Panc1 (cell line): ENCODE results near the gene MEGF11. TPM values are rescaled to one million over a fixed set of nuclear protein-coding genes. Genes with fewer than 3 reads are reported as not detected.

Source experiments
- ATAC-seq: fragments of 200-7000 bp; cut with Tn5 transposase; 2 replicates; pipeline ENCODE4 v1.9.1; 2020; ENCODE audit warnings: mild to moderate bottlenecking, moderate library complexity
- BruUV-seq: library from RNA; stranded (reverse); fragments of 400-500 nt; replicated peaks from 2 replicates; lab custom pipeline; 2021; lab: Mats Ljungman, UMichigan
- CTCF ChIA-PET: fragments of 300-600 bp; sonication (Branson Sonifier 250); formaldehyde crosslinking; loops from one replicate; lab custom pipeline; 2022; ENCODE audit warnings: antibody characterized with exemption; lab: Charles Lee
- POLR2A ChIA-PET: fragments of 300-600 bp; sonication (Branson Sonifier 250); formaldehyde crosslinking; loops from one replicate; lab custom pipeline; 2022; ENCODE audit warnings: antibody characterized with exemption; lab: Charles Lee
- DNase-seq: peaks from one replicate; pipeline ENCODE4 v3.0.0-alpha.2; 2010; ENCODE audit warnings: low read depth, low spot score
- H3K27ac ChIP-seq: 2 replicates; pipeline ENCODE4 v1.5.1; 2011; ENCODE audit warnings: mild to moderate bottlenecking, low read length, inconsistent platforms
- H3K27me3 ChIP-seq: fragments of 200-500 bp; sonication (Bioruptor generic); 2 replicates; pipeline ENCODE4 v1.6.0; 2014; ENCODE audit warnings: low read length, inconsistent platforms; ENCODE audit not compliant: control insufficient read depth, insufficient read depth
- H3K36me3 ChIP-seq: fragments of 200-500 bp; sonication (Bioruptor generic); 2 replicates; pipeline ENCODE4 v1.5.1; 2014; ENCODE audit warnings: inconsistent platforms, mild to moderate bottlenecking, low read length, moderate library complexity; ENCODE audit not compliant: control insufficient read depth, insufficient read depth
- H3K4me1 ChIP-seq: 2 replicates; pipeline ENCODE4 v1.5.1; 2011; ENCODE audit warnings: inconsistent platforms, mild to moderate bottlenecking, low read length, moderate library complexity; ENCODE audit not compliant: control insufficient read depth, insufficient read depth
- H3K4me3 ChIP-seq, 2 experiments: 2 replicates each; pipeline ENCODE4 v1.5.1; 2011 to 2012; ENCODE audit warnings: low read depth in 2 of 2, low read length in 2 of 2, mild to moderate bottlenecking in 2 of 2, inconsistent platforms in 1 of 2, moderate library complexity in 1 of 2
- H3K9me3 ChIP-seq: fragments of 200-500 bp; sonication (Bioruptor generic); 2 replicates; pipeline ENCODE4 v1.5.1; 2014; ENCODE audit warnings: low read depth, mild to moderate bottlenecking, inconsistent platforms, low read length, moderate library complexity; ENCODE audit not compliant: control insufficient read depth, insufficient read depth
- POLR2AphosphoS5 ChIP-seq: IDR thresholded peaks from 2 replicates; pipeline ENCODE4 v1.6.1; 2012; ENCODE audit warnings: mild to moderate bottlenecking, low read depth, low read length, moderate library complexity
- SIN3A ChIP-seq: IDR thresholded peaks from 2 replicates; pipeline ENCODE4 v1.6.1; 2012; ENCODE audit warnings: low read depth, mild to moderate bottlenecking, low read length, moderate library complexity, borderline replicate concordance; ENCODE audit not compliant: insufficient read depth
- TCF7L2 ChIP-seq: IDR thresholded peaks from 2 replicates; pipeline ENCODE4 v1.6.1; 2011; ENCODE audit warnings: mild to moderate bottlenecking, low read depth, low read length, inconsistent platforms
- in situ Hi-C: cut with HindIII; loops from 2 replicates; pipeline ENCODE4 v1.10.0; 2016; ENCODE audit warnings: low sequenced_read_pairs, low pct_unique_long_range_greater_than_20kb
- intact Hi-C: fragments of 100-400 bp; cut with micrococcal nuclease; formaldehyde crosslinking; loops from one replicate; pipeline ENCODE4 v1.10.0; 2022; ENCODE audit not compliant: unreplicated experiment
- total RNA-seq: library from RNA; stranded (reverse); gene quantifications from one replicate; pipeline ENCODE4 v1.2.1, GENCODE V29; 2021; ENCODE audit not compliant: unreplicated experiment
- TF ChIP-seq, protein P1 (sequence below), 2 experiments: IDR thresholded peaks; 2 replicates each; pipeline ENCODE4 v1.6.1; 2011 to 2012; ENCODE audit warnings: low read depth in 2 of 2, control low read depth in 1 of 2, low read length in 1 of 2, mild to moderate bottlenecking in 1 of 2, moderate library complexity in 1 of 2; ENCODE audit not compliant: insufficient read depth in 1 of 2
- TF ChIP-seq, protein P2 (sequence below): fragments of 450-650 bp; IDR thresholded peaks from 2 replicates; pipeline ENCODE4 v1.5.1; 2017; ENCODE audit warnings: mild to moderate bottlenecking

The MEGF11 gene
- total RNA-seq, 1 experiment from 2014 or later = 0.95 TPM

DNA sequence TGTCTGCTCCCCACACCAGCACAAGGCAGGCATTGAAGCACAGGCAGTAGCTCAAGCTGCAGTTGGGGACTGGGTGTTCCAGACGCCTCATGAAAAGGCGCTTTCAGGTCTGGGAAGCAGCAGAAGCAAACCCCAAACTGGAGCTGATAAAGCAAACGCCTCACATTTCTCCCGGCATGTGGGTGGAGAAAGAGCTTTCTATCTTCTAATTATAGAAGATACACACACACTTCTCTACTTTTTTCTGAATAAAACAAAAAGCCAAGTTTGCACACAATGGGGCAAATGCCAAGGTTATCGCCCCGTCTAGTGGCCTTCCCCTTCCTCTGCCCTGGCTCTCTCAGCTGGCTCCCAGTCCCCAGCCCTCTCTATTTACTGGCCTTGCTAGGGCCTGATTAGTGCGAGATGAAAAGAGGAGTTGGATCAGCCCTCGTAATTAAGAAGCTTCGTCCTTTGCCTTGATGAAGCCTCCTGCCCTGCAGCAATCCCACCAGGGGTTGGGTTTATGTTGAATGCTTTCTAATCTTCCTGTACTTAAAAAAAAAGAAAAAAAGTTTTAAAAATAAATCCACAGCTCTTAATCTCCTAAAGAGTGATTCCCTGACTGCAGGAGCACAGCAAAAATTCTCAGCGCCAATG lies 120.2 kb downstream of the MEGF11 start:
- intact Hi-C loops = no loop called here
- Histone ChIP-seq H3K36me3 (no peaks in the 10 kb centered on the region), H3K27me3 (peaks cover 11% of the 10 kb centered on the region), H3K4me1 (no peaks in the 10 kb centered on the region), H3K4me3 (no peak overlapping the region), H3K27ac (no peak overlapping the region), H3K9me3 (no peaks in the 10 kb centered on the region)
- no peak for TF ChIP-seq TCF7L2
- TF ChIP-seq SIN3A = no peak
- TF ChIP-seq, protein P1, sequence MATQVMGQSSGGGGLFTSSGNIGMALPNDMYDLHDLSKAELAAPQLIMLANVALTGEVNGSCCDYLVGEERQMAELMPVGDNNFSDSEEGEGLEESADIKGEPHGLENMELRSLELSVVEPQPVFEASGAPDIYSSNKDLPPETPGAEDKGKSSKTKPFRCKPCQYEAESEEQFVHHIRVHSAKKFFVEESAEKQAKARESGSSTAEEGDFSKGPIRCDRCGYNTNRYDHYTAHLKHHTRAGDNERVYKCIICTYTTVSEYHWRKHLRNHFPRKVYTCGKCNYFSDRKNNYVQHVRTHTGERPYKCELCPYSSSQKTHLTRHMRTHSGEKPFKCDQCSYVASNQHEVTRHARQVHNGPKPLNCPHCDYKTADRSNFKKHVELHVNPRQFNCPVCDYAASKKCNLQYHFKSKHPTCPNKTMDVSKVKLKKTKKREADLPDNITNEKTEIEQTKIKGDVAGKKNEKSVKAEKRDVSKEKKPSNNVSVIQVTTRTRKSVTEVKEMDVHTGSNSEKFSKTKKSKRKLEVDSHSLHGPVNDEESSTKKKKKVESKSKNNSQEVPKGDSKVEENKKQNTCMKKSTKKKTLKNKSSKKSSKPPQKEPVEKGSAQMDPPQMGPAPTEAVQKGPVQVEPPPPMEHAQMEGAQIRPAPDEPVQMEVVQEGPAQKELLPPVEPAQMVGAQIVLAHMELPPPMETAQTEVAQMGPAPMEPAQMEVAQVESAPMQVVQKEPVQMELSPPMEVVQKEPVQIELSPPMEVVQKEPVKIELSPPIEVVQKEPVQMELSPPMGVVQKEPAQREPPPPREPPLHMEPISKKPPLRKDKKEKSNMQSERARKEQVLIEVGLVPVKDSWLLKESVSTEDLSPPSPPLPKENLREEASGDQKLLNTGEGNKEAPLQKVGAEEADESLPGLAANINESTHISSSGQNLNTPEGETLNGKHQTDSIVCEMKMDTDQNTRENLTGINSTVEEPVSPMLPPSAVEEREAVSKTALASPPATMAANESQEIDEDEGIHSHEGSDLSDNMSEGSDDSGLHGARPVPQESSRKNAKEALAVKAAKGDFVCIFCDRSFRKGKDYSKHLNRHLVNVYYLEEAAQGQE (IDR thresholded peaks at IDR 0.05; ENCODE audit: insufficient read depth in 1 of 2, low read depth in 2 of 2, low read length in 1 of 2) = no peak
- TF ChIP-seq, protein P2, sequence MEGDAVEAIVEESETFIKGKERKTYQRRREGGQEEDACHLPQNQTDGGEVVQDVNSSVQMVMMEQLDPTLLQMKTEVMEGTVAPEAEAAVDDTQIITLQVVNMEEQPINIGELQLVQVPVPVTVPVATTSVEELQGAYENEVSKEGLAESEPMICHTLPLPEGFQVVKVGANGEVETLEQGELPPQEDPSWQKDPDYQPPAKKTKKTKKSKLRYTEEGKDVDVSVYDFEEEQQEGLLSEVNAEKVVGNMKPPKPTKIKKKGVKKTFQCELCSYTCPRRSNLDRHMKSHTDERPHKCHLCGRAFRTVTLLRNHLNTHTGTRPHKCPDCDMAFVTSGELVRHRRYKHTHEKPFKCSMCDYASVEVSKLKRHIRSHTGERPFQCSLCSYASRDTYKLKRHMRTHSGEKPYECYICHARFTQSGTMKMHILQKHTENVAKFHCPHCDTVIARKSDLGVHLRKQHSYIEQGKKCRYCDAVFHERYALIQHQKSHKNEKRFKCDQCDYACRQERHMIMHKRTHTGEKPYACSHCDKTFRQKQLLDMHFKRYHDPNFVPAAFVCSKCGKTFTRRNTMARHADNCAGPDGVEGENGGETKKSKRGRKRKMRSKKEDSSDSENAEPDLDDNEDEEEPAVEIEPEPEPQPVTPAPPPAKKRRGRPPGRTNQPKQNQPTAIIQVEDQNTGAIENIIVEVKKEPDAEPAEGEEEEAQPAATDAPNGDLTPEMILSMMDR = no peak
- no peak for TF ChIP-seq POLR2AphosphoS5
- DNase-seq = no peak
- BruUV-seq = no TSS peak
- POLR2A ChIA-PET = no interaction called here
- no peak for ATAC-seq
- in situ Hi-C loops = no loop called here
- CTCF ChIA-PET = no interaction called here

- ChIA-PET CTCF (no interaction called here), POLR2A (no interaction called here)
- Histone ChIP-seq H3K27me3 (peaks cover 11% of the 10 kb centered on the region), H3K27ac (no peak overlapping the region), H3K4me1 (no peaks in the 10 kb centered on the region), H3K9me3 (no peaks in the 10 kb centered on the region), H3K36me3 (no peaks in the 10 kb centered on the region), H3K4me3 (no peak overlapping the region)
- TF ChIP-seq SIN3A = no peak
- TF ChIP-seq, protein P2 = no peak
- no peak for TF ChIP-seq POLR2AphosphoS5
- TF ChIP-seq TCF7L2 = no peak
- TF ChIP-seq, protein P1 (IDR thresholded peaks at IDR 0.05; ENCODE audit: insufficient read depth in 1 of 2, low read depth in 2 of 2, low read length in 1 of 2) = no peak
- DNase-seq = no peak
- no peak for ATAC-seq
- in situ Hi-C loops = no loop called here
- intact Hi-C loops = no loop called here
- no TSS peak for BruUV-seq
These were observed 121.2 kb downstream of the MEGF11 start for GRCh38 chr15:66132251-66132816.
